HEK293 (cell line): ENCODE data around the gene GAS1.
A peak's percentile ranks its signal among the peaks of the same experiment; 100 is the strongest.

Experiments used
- BCL11A ChIP-seq: fragments of 450-650 bp; formaldehyde crosslinking; IDR thresholded peaks from 2 replicates; pipeline ENCODE4 v1.5.1; 2016; ENCODE audit warnings: low read depth, missing biosample characterization, missing genetic modification characterization
- BCL11B ChIP-seq: fragments of 450-650 bp; formaldehyde crosslinking; IDR thresholded peaks from 2 replicates; pipeline ENCODE4 v1.5.1; 2016; ENCODE audit warnings: low read depth, missing biosample characterization, missing genetic modification characterization
- GLIS2 ChIP-seq: fragments of 450-650 bp; formaldehyde crosslinking; IDR thresholded peaks from 2 replicates; pipeline ENCODE4 v1.5.1; 2016; ENCODE audit warnings: missing biosample characterization, missing genetic modification characterization
- HOXC10 ChIP-seq: sonication (generic); formaldehyde crosslinking; IDR thresholded peaks from 2 replicates; pipeline ENCODE4 v1.8.1; 2023; ENCODE audit warnings: mild to moderate bottlenecking, missing genetic modification reagents
- KLF1 ChIP-seq: fragments of 450-650 bp; formaldehyde crosslinking; IDR thresholded peaks from 2 replicates; pipeline ENCODE4 v1.5.1; 2016; ENCODE audit warnings: missing biosample characterization, missing genetic modification characterization
- KLF16 ChIP-seq: fragments of 450-650 bp; formaldehyde crosslinking; IDR thresholded peaks from 2 replicates; pipeline ENCODE4 v1.5.1; 2017; ENCODE audit warnings: missing biosample characterization, missing genetic modification characterization
- KLF7 ChIP-seq: fragments of 450-650 bp; formaldehyde crosslinking; IDR thresholded peaks from 2 replicates; pipeline ENCODE4 v1.5.1; 2016; ENCODE audit warnings: missing biosample characterization, missing genetic modification characterization, borderline replicate concordance
- KLF8 ChIP-seq: fragments of 450-650 bp; formaldehyde crosslinking; IDR thresholded peaks from 2 replicates; pipeline ENCODE4 v1.5.1; 2016; ENCODE audit warnings: missing biosample characterization, missing genetic modification characterization
- KLF9 ChIP-seq: fragments of 450-650 bp; formaldehyde crosslinking; IDR thresholded peaks from 2 replicates; pipeline ENCODE4 v1.5.1; 2016; ENCODE audit warnings: missing biosample characterization, missing genetic modification characterization, low read depth
- MYNN ChIP-seq: fragments of 450-650 bp; formaldehyde crosslinking; IDR thresholded peaks from 2 replicates; pipeline ENCODE4 v1.5.1; 2016; ENCODE audit warnings: missing biosample characterization, missing genetic modification characterization, borderline replicate concordance
- SCRT1 ChIP-seq: fragments of 450-650 bp; formaldehyde crosslinking; IDR thresholded peaks from 2 replicates; pipeline ENCODE4 v1.5.1; 2016; ENCODE audit warnings: missing biosample characterization, missing genetic modification characterization, borderline replicate concordance
- SP2 ChIP-seq: fragments of 450-650 bp; formaldehyde crosslinking; IDR thresholded peaks from 2 replicates; pipeline ENCODE4 v1.5.1; 2016; ENCODE audit warnings: missing biosample characterization, missing genetic modification characterization
- WT1 ChIP-seq: fragments of 450-650 bp; formaldehyde crosslinking; IDR thresholded peaks from 2 replicates; pipeline ENCODE4 v1.5.1; 2016; ENCODE audit warnings: missing biosample characterization, missing genetic modification characterization
- ZIC2 ChIP-seq: fragments of 450-650 bp; formaldehyde crosslinking; IDR thresholded peaks from 2 replicates; pipeline ENCODE4 v1.5.1; 2016; ENCODE audit warnings: missing biosample characterization, missing genetic modification characterization
- ZNF174 ChIP-seq: fragments of 450-650 bp; formaldehyde crosslinking; IDR thresholded peaks from 2 replicates; pipeline ENCODE4 v1.5.0; 2017; ENCODE audit warnings: missing biosample characterization, mild to moderate bottlenecking, missing genetic modification characterization
- ZNF221 ChIP-seq: fragments of 450-650 bp; formaldehyde crosslinking; IDR thresholded peaks from 2 replicates; pipeline ENCODE4 v1.5.1; 2017; ENCODE audit warnings: missing biosample characterization, missing genetic modification characterization, borderline replicate concordance
- ZNF362 ChIP-seq: fragments of 450-650 bp; formaldehyde crosslinking; IDR thresholded peaks from 2 replicates; pipeline ENCODE4 v1.5.1; 2016; ENCODE audit warnings: missing biosample characterization, missing genetic modification characterization
- ZNF394 ChIP-seq: fragments of 450-650 bp; formaldehyde crosslinking; IDR thresholded peaks from 2 replicates; pipeline ENCODE4 v1.5.1; 2016; ENCODE audit warnings: missing biosample characterization, missing genetic modification characterization, mild to moderate bottlenecking, moderate library complexity, borderline replicate concordance
- ZNF426 ChIP-seq: fragments of 450-650 bp; formaldehyde crosslinking; IDR thresholded peaks from 2 replicates; pipeline ENCODE4 v1.5.1; 2017; ENCODE audit warnings: missing biosample characterization, missing genetic modification characterization, mild to moderate bottlenecking, inconsistent platforms, moderate library complexity
- ZNF473 ChIP-seq: fragments of 450-650 bp; formaldehyde crosslinking; IDR thresholded peaks from 2 replicates; pipeline ENCODE4 v1.5.1; 2017; ENCODE audit warnings: missing biosample characterization, missing genetic modification characterization
- ZNF510 ChIP-seq: fragments of 450-650 bp; formaldehyde crosslinking; IDR thresholded peaks from 2 replicates; pipeline ENCODE4 v1.5.1; 2018; ENCODE audit warnings: mild to moderate bottlenecking, missing genetic modification characterization, missing biosample characterization; ENCODE audit not compliant: insufficient replicate concordance
- ZNF600 ChIP-seq: fragments of 450-650 bp; formaldehyde crosslinking; IDR thresholded peaks from 2 replicates; pipeline ENCODE4 v1.5.1; 2016; ENCODE audit warnings: missing biosample characterization, missing genetic modification characterization
- ZNF624 ChIP-seq: fragments of 450-650 bp; formaldehyde crosslinking; IDR thresholded peaks from 2 replicates; pipeline ENCODE4 v1.5.1; 2017; ENCODE audit warnings: missing biosample characterization, missing genetic modification characterization
- ZNF660 ChIP-seq: fragments of 450-650 bp; IDR thresholded peaks from 2 replicates; pipeline ENCODE4 v1.5.1; 2018; ENCODE audit warnings: missing biosample characterization, mild to moderate bottlenecking, missing genetic modification characterization
- ZNF670 ChIP-seq: fragments of 450-650 bp; formaldehyde crosslinking; IDR thresholded peaks from 2 replicates; pipeline ENCODE4 v1.5.1; 2016; ENCODE audit warnings: missing biosample characterization, missing genetic modification characterization, low read depth
- ZNF747 ChIP-seq: fragments of 450-650 bp; formaldehyde crosslinking; IDR thresholded peaks from 2 replicates; pipeline ENCODE4 v1.5.1; 2016; ENCODE audit warnings: missing biosample characterization, missing genetic modification characterization
- ZNF776 ChIP-seq: fragments of 450-650 bp; formaldehyde crosslinking; IDR thresholded peaks from 2 replicates; pipeline ENCODE4 v1.5.0; 2017; ENCODE audit warnings: missing biosample characterization, missing genetic modification characterization, borderline replicate concordance
- ZSCAN23 ChIP-seq: fragments of 450-650 bp; formaldehyde crosslinking; IDR thresholded peaks from 2 replicates; pipeline ENCODE4 v1.5.1; 2016; ENCODE audit warnings: missing biosample characterization, missing genetic modification characterization
- ZSCAN5A ChIP-seq: fragments of 450-650 bp; formaldehyde crosslinking; IDR thresholded peaks from 2 replicates; pipeline ENCODE4 v1.5.1; 2016; ENCODE audit warnings: missing biosample characterization, missing genetic modification characterization
- TF ChIP-seq, protein P1 (sequence below): fragments of 450-650 bp; formaldehyde crosslinking; IDR thresholded peaks from 2 replicates; pipeline ENCODE4 v1.5.1; 2016; ENCODE audit warnings: missing biosample characterization, missing genetic modification characterization
- TF ChIP-seq, protein P2 (sequence below): fragments of 450-650 bp; formaldehyde crosslinking; optimal IDR thresholded peaks from 2 replicates; pipeline ENCODE3; 2016; ENCODE audit warnings: missing biosample characterization, mild to moderate bottlenecking, missing genetic modification characterization
- TF ChIP-seq, protein P3 (sequence below): fragments of 450-650 bp; formaldehyde crosslinking; IDR thresholded peaks from 2 replicates; pipeline ENCODE4 v1.5.1; 2016; ENCODE audit warnings: missing biosample characterization, missing genetic modification characterization
- TF ChIP-seq, protein P4 (sequence below): fragments of 450-650 bp; IDR thresholded peaks from 2 replicates; pipeline ENCODE4 v1.5.1; 2018; ENCODE audit warnings: missing biosample characterization, missing genetic modification characterization

The GAS1 gene

GRCh38 chr9:86946201-86947145 is 833 bp downstream of the GAS1 start (continued):
- TF ChIP-seq KLF9 (0 out of 2 replicates have a peak, but pooled peaks have one; percentile 11), ZNF510 (no peak), MYNN (tag by site-specific recombination) (no peak), SP2 (tag by site-specific recombination) (peak; percentile 7), ZNF426 (tag by site-specific recombination) (no peak), KLF7 (tag by site-specific recombination) (no peak), KLF16 (tag by site-specific recombination) (no peak), BCL11A (tag by site-specific recombination) (no peak), ZNF362 (tag by site-specific recombination) (no peak), ZNF174 (no peak), ZNF747 (tag by site-specific recombination) (no peak), ZNF394 (no peak), ZSCAN5A (tag by site-specific recombination) (no peak), KLF8 (tag by site-specific recombination) (no peak), GLIS2 (peak; percentile 13), ZNF473 (tag by site-specific recombination) (no peak), BCL11B (tag by site-specific recombination) (no peak), ZNF624 (tag by site-specific recombination) (no peak), ZNF221 (tag by site-specific recombination) (no peak), ZSCAN23 (no peak), ZNF660 (tag by site-specific recombination) (no peak), ZNF776 (tag by site-specific recombination) (no peak), SCRT1 (tag by site-specific recombination) (no peak), ZIC2 (tag by site-specific recombination) (peak; percentile 11; the same call in 1 of the 2 replicates), ZNF600 (tag by site-specific recombination) (no peak), WT1 (tag by site-specific recombination) (no peak), KLF1 (tag by site-specific recombination) (no peak), ZNF670 (tag by site-specific recombination) (no peak), HOXC10 (CRISPR knock-in tag) (no peak)
- TF ChIP-seq, protein P1, sequence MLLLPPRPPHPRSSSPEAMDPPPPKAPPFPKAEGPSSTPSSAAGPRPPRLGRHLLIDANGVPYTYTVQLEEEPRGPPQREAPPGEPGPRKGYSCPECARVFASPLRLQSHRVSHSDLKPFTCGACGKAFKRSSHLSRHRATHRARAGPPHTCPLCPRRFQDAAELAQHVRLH (tag by site-specific recombination): no peak
- TF ChIP-seq, protein P2, sequence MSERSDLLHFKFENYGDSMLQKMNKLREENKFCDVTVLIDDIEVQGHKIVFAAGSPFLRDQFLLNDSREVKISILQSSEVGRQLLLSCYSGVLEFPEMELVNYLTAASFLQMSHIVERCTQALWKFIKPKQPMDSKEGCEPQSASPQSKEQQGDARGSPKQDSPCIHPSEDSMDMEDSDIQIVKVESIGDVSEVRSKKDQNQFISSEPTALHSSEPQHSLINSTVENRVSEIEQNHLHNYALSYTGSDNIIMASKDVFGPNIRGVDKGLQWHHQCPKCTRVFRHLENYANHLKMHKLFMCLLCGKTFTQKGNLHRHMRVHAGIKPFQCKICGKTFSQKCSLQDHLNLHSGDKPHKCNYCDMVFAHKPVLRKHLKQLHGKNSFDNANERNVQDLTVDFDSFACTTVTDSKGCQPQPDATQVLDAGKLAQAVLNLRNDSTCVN (tag by site-specific recombination): peak; percentile 69
- TF ChIP-seq, protein P3, sequence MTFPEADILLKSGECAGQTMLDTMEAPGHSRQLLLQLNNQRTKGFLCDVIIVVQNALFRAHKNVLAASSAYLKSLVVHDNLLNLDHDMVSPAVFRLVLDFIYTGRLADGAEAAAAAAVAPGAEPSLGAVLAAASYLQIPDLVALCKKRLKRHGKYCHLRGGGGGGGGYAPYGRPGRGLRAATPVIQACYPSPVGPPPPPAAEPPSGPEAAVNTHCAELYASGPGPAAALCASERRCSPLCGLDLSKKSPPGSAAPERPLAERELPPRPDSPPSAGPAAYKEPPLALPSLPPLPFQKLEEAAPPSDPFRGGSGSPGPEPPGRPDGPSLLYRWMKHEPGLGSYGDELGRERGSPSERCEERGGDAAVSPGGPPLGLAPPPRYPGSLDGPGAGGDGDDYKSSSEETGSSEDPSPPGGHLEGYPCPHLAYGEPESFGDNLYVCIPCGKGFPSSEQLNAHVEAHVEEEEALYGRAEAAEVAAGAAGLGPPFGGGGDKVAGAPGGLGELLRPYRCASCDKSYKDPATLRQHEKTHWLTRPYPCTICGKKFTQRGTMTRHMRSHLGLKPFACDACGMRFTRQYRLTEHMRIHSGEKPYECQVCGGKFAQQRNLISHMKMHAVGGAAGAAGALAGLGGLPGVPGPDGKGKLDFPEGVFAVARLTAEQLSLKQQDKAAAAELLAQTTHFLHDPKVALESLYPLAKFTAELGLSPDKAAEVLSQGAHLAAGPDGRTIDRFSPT: no peak
- TF ChIP-seq, protein P4, sequence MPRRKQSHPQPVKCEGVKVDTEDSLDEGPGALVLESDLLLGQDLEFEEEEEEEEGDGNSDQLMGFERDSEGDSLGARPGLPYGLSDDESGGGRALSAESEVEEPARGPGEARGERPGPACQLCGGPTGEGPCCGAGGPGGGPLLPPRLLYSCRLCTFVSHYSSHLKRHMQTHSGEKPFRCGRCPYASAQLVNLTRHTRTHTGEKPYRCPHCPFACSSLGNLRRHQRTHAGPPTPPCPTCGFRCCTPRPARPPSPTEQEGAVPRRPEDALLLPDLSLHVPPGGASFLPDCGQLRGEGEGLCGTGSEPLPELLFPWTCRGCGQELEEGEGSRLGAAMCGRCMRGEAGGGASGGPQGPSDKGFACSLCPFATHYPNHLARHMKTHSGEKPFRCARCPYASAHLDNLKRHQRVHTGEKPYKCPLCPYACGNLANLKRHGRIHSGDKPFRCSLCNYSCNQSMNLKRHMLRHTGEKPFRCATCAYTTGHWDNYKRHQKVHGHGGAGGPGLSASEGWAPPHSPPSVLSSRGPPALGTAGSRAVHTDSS (tag by site-specific recombination): 0 out of 2 replicates have a peak, but pooled peaks have one; percentile 3
